SU-DHL-6 (cell line): Measurements from ENCODE around the gene NPFFR1.

Source experiments
- H2AFZ ChIP-seq: fragments of 200-600 bp; sonication (generic); 2 replicates; pipeline ENCODE4 v1.6.1; 2014; ENCODE audit warnings: low read depth, mild to moderate bottlenecking, moderate library complexity, mixed read lengths, antibody characterized with exemption, low read length; ENCODE audit not compliant: severe bottlenecking
- H3F3A ChIP-seq: fragments of 200-600 bp; shearing (Covaris generic); 2 replicates; pipeline ENCODE4 v1.6.0; 2016; ENCODE audit warnings: antibody characterized with exemption, mild to moderate bottlenecking; ENCODE audit not compliant: insufficient read depth
- H3K27ac ChIP-seq: fragments of 200-600 bp; sonication (generic); 2 replicates; pipeline ENCODE4 v1.5.1; 2016; ENCODE audit warnings: low read depth, mild to moderate bottlenecking, low read length, moderate library complexity, mixed read lengths
- H3K27me3 ChIP-seq: fragments of 200-600 bp; sonication (generic), shearing (Covaris generic); 2 replicates; pipeline ENCODE4 v1.6.0; 2014; ENCODE audit warnings: mild to moderate bottlenecking, low read length
- H3K36me3 ChIP-seq: fragments of 200-600 bp; sonication (generic); 2 replicates; pipeline ENCODE4 v1.6.1; 2014; ENCODE audit warnings: mild to moderate bottlenecking, low read length, mixed read lengths
- H3K4me2 ChIP-seq: fragments of 300-600, 200-600 bp; shearing (Covaris generic), sonication (generic); 2 replicates; pipeline ENCODE4 v1.6.0; 2014; ENCODE audit warnings: low read length, low read depth, mild to moderate bottlenecking; ENCODE audit not compliant: poor library complexity, severe bottlenecking
- H3K4me3 ChIP-seq: fragments of 200-600 bp; sonication (generic); 2 replicates; pipeline ENCODE4 v1.5.1; 2014; ENCODE audit warnings: antibody characterized with exemption, low read length, mild to moderate bottlenecking, mixed read lengths; ENCODE audit not compliant: insufficient read depth, poor library complexity, severe bottlenecking
- H3K79me2 ChIP-seq: fragments of 200-600 bp; sonication (generic); 2 replicates; pipeline ENCODE4 v1.6.1; 2014; ENCODE audit warnings: mild to moderate bottlenecking, low read length, moderate library complexity; ENCODE audit not compliant: insufficient read depth
- H3K9ac ChIP-seq: fragments of 200-600 bp; sonication (generic); 2 replicates; pipeline ENCODE4 v1.7.0; 2014; ENCODE audit warnings: mild to moderate bottlenecking, low read length
- H3K9me2 ChIP-seq: fragments of 200-600 bp; sonication (generic); replicated peaks from 2 replicates; pipeline ENCODE4 v1.6.1; 2014; ENCODE audit warnings: low read length; ENCODE audit not compliant: insufficient read depth
- H3K9me3 ChIP-seq: fragments of 200-600 bp; sonication (generic); 2 replicates; pipeline ENCODE4 v1.6.1; 2014; ENCODE audit warnings: low read length, mixed read lengths; ENCODE audit not compliant: insufficient read depth
- H4K20me1 ChIP-seq: fragments of 200-600 bp; sonication (generic); 2 replicates; pipeline ENCODE4 v1.6.1; 2014; ENCODE audit warnings: low read depth, mild to moderate bottlenecking, antibody characterized with exemption, low read length, moderate library complexity, mixed read lengths
- CTCF ChIP-seq: fragments of 200-600 bp; sonication (generic); IDR thresholded peaks from one replicate; pipeline ENCODE4 v1.5.1; 2017; ENCODE audit warnings: antibody characterized with exemption, mild to moderate bottlenecking, low read length, moderate library complexity; ENCODE audit not compliant: insufficient read depth, poor library complexity, severe bottlenecking
- EZH2phosphoT487 ChIP-seq: fragments of 200-600 bp; sonication (generic), shearing (Covaris generic); conservative IDR thresholded peaks from 2 replicates; pipeline ENCODE4 v1.6.1; 2018; ENCODE audit warnings: mild to moderate bottlenecking, antibody characterized with exemption, low read length, moderate library complexity, mixed read lengths

The NPFFR1 gene

GRCh38 chr10:70284542-70285475 lies 1.0 kb upstream of the NPFFR1 start:
- Histone ChIP-seq H4K20me1 (no peaks in the 10 kb centered on the region), H3K4me3 (no peak overlapping the region)

GRCh38 chr10:70283071-70283444 lies 746 bp downstream of the NPFFR1 start:
- TF ChIP-seq CTCF: no peak
- no peak for TF ChIP-seq EZH2phosphoT487
- H3K79me2 ChIP-seq: no peaks in the 10 kb centered on the region
- H3K27ac ChIP-seq: no peak overlapping the region
- no peaks in the 10 kb centered on the region for H3K9me3 ChIP-seq
- no peaks in the 10 kb centered on the region for H3K36me3 ChIP-seq
- H3K4me3 ChIP-seq: no peak overlapping the region
- no peak overlapping the region for H3K4me2 ChIP-seq
- H4K20me1 ChIP-seq: no peaks in the 10 kb centered on the region
- no peaks in the 10 kb centered on the region for H3F3A ChIP-seq
- H2AFZ ChIP-seq: no peak overlapping the region
- H3K9ac ChIP-seq: no peak overlapping the region
- H3K9me2 ChIP-seq: no peaks in the 10 kb centered on the region
- H3K27me3 ChIP-seq: no peaks in the 10 kb centered on the region

More at GRCh38 chr10:70284542-70285475, 1.0 kb upstream of the NPFFR1 start:
- no peaks in the 10 kb centered on the region for H3F3A ChIP-seq
- H3K79me2 ChIP-seq: no peaks in the 10 kb centered on the region
- no peak overlapping the region for H3K9ac ChIP-seq
- no peaks in the 10 kb centered on the region for H3K36me3 ChIP-seq
- TF ChIP-seq EZH2phosphoT487: no peak
- TF ChIP-seq CTCF: no peak
- H3K9me3 ChIP-seq: no peaks in the 10 kb centered on the region
- no peaks in the 10 kb centered on the region for H3K27me3 ChIP-seq
- H3K9me2 ChIP-seq: no peaks in the 10 kb centered on the region
- H3K4me2 ChIP-seq: no peak overlapping the region
- no peak overlapping the region for H3K27ac ChIP-seq
- no peak overlapping the region for H2AFZ ChIP-seq

GRCh38 chr10:70281609-70282008 lies 2.2 kb downstream of the NPFFR1 start:
- Histone ChIP-seq H4K20me1 (no peaks in the 10 kb centered on the region), H3K4me2 (no peak overlapping the region), H2AFZ (no peak overlapping the region), H3K9me2 (no peaks in the 10 kb centered on the region), H3K27ac (no peak overlapping the region), H3K27me3 (no peaks in the 10 kb centered on the region), H3K9ac (no peak overlapping the region), H3F3A (no peaks in the 10 kb centered on the region), H3K9me3 (no peaks in the 10 kb centered on the region), H3K36me3 (no peaks in the 10 kb centered on the region), H3K4me3 (no peak overlapping the region), H3K79me2 (no peaks in the 10 kb centered on the region)
- TF ChIP-seq CTCF: no peak
- no peak for TF ChIP-seq EZH2phosphoT487
